HG03196 (cell line): ENCODE measurements around the gene MAPK8.
"Not testable (repeated sequence)": the region's sequence is repeated elsewhere in the genome, so short reads cannot be mapped to it uniquely, and the experiment has no call there.

Experiments used
- ATAC-seq: cut with Tn5 transposase; IDR thresholded peaks from one replicate; pipeline ENCODE4 v1.9.1; 2021; ENCODE audit not compliant: unreplicated experiment

Gene MAPK8

DNA sequence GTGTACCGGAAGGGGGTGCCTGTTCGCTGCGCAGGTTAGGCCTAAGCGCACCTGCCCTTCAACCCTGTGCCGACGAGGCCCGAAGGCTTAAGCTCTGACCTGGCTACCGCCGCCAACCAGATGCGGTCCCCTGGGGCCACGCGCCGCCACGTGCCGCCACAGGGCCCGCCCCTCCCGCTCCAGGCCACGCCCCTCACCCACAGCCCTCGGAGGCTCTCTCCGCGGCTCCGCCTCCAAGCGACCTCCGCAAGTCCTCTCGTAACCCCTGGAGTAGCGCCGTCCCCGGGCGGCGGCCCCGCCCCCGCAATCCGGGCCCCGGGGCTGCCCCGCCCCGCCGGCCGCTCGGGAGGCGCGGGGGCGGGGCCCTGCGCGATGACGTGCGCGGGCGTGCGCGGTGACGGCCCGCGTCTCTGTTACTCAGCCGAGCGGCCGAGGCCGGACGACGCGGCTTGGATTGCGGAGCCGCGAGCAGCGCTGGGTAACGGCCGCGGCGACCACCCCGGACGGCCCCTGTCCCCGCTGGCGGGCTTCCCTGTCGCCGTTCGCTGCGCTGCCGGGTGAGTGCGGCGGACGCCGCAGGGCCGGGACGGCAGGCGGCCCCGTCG is at the start of gene MAPK8:
Gene MAPK8 (plus strand): TSS at position 413 of the 605 bp plus-strand sequence. CDS start 94,984 bp downstream, outside the sequence.
- ATAC-seq: peak; percentile 86

DNA sequence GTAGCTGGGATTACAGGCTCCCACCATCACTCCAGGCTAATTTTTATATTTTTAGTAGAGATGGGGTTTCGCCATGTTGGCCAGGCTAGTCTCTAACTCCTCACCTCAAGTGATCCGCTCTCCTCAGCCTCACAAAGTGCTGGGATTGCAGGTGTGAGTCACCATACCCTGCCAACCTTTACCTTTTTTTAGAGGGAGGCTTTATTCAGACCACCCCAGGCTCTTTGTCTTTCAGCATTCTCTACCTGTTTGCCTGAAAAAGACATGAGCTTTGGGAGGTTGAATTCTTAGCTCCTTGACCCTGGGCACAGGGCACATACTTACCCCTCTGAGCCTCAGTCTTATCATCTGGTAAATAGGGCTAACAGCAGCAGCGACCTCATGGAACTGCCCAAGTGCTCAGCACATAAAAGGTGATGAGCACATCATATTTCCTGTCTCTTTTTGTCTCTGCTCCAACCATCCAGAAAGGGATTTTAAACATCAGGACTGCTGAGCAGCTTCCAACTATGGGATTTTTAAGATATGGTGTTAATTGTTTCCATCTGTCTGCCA is 49.0 kb upstream of the MAPK8 start:
- ATAC-seq: no peak

DNA sequence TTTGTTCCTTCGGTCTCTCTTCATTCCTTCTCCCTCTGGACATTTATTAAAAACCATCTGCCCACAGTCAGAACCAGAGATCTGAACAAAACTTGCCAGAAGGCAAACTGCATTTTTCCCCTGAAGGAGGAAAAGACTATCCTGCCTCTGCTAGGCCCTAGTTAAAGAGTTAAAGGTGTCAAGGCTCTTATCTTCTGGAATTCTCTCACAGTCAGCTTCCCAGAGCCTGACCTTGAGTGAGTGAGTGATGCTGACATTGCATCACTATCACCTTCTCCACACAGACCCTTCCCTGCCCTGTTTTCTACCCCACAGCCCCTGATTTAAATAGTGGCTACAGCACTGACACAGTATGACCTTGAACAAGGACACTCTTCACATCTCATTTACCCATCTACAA is 48.4 kb upstream of the MAPK8 start:
- no peak for ATAC-seq

DNA sequence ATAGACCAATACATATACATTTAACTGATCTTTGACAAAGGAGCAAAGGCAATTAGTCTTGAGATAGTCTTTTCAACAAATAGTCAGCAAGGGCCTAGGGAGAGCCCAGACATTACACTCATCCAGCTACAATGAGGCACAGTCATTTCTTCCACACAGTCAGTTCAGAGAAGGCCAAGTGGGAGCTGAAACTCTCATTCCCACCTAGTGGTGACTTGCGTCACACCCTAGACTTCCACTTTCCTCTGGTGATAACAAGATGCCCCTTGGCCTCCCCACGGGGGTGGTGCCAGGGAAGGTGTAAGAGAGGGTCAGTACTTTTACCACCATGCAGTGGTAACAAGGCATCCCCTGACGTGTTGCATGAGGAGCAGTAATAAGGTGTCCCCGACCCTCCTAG is 39.9 kb upstream of the MAPK8 start:
- no peak for ATAC-seq

DNA sequence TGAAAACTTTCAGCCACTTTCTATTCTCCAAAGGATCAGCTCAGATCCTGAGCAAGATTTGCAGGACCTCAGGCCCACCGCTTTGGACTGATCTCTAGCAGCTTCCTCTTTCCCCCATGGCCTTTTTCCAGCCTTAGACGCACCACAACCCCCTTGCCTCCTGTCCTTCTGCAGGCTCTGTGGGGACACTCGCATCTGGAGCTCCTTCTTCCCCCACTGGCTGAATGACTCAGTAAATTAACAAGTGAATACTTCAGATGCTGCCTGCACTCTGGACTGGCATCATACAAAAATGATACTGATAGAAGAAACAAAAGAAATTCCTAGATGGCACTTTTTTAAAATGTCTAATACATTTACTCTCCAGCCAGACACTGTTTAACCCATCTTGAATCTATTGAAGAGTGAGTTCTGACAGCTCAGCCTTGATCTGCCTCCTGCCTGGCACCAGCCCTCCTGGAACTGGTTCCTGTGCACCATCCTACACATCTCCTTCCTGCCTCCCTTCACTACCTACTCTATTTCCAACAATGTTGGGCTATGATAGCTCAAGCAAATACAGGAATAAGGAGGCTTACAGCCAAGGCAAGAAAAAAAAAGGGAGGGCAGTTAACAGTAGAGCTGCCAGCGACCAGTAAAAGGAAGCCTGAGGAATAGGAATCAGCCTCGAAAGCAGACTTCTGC is 35.3 kb upstream of the MAPK8 start:
- ATAC-seq: no peak

DNA sequence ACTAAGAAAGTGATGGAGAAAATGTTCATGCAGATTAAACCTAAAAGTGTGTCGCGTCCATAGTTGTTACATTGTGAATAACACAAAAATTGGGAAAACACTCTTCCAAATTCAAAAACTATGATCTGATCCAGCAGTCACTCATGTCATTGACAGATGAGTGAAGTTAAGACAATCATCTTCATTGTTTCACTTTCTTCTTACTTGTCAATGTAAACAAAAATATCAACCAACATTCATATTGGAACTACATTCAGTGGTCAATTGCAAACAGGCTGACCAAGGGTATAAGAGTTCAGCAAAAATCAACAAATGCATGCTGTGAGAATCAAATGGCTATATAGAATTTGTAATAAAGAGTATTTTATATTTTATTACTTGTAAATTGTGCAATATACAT is 33.8 kb upstream of the MAPK8 start:
- no peak for ATAC-seq

DNA sequence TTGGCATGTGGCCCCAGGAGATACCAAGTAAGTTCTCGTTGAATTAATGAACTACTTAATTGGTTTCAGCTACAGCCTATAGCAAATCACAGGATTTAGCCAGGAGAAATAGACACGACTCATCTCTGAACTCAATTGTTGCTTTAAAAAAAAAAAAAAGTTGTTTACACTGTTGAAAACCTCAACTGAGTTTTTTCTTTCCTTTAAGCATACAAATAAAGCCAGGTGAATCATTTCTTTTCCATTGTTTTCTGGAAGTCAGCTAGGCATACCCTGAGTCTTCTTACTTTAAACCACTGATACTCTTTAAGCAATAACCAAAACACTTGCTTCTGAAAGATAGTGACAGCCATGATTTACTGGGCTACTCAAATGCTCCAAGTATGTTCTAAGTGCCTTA is 32.7 kb upstream of the MAPK8 start:
- ATAC-seq: no peak

DNA sequence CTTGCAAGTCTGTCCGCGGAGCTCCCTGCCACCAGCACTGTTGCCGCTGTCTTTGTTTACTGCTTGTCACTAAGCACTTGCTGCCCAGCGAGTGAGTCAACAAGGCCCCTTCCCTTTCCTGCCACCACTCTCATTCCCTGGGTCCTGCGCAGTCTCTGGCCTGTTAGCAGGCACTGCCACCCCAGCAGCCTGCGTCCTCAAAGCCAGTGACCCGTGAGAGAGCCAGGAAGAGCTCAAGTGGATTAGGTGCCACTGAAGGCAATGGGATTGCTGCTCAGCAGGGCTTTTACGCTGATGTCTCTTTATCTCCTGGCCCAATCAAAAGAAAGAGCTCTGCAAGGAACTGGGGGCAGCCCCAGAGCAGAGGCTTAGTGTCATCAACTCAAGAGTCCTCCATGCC is 31.8 kb upstream of the MAPK8 start, which contains the start of gene FRMPD2:
Gene FRMPD2 (minus strand): TSS at position 61 of the 400 bp plus-strand sequence. CDS start 129 bp downstream, outside the sequence.
- ATAC-seq: no peak

DNA sequence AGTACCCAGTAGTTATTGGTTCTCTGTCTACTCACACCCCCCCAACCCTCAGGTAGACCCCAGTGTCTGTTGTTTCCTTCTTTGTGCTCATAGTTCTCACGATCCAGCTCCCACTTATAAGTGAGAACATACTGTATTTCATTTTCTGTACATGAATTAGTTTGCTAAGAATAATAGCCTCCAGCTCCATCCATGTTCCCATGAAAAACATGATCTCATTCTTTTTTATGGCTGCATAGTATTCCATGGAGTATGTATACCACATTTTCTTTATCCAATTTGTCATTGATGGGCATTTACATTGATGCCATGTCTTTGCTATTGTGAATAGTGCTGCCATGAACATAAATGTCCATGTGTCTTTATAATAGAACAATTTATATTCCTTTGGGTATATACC is 29.4 kb upstream of the MAPK8 start:
- ATAC-seq: no peak

DNA sequence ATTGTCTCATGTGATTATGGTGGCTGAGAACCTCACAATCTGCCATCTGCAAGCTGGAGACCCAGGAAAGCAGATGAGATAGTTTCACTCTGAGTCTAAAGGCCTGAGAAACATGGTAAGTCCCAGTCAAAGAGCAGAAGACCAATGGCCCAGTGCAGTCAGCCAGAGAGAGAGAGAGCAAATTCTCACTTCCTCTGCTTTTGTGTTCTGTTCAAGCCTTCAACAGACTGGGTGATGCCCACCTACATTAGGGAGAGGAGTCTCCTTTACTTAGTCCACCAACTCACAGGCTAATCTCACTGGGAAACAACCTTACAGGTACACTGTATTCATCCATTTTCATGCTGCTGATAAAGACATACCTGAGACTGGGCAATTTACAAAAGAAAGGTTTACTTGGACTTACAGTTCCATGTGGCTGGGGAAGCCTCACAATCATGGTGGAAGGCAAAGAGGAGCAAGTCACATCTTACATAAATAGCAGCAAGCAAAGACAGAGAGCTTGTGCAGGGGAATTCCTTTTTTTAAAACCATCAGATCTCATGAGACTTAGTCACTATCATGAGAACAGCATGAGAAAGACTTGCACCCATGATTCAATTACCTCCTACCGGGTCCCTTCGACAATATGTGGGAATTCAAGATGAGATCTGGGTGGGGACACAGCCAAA is 27.3 kb upstream of the MAPK8 start:
- ATAC-seq: peak; percentile 76

DNA sequence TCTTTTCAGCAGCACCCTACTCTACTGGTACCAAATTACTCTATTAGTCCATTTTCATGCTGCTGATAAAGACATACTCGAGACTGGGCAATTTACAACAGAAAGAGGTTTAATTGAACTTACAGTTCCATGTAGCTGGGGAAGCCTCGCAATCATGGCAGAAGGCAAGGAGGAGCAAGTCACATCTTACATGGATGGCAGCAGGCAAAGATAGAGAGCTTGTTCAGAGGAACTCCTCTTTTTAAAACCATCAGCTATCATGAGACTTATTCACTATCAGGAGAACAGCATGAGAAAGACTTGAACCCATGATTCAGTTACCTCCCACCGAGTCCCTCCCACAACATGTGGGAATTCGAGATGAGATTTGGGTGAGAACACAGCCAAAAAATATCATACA is 24.8 kb upstream of the MAPK8 start:
- not testable (repeated sequence) for ATAC-seq

DNA sequence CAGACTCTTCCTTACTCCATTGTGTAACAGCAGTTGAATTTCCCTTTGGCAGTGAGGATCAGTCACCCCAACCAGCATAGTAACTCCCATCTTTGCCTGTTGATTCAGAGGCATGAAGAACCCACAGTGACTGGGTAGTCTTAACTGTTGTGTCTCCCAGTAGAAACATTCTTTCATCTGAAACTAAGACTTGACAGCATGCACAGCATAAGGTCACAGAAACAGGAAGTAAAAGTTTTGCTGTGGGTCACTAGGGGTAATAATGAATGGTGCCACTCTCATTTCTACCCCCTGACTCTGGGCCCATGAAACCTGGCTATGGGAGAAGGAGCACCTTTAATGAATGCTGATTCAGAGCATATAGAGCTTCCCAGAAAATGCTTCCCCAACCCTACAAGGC is 23.6 kb upstream of the MAPK8 start:
- peak; percentile 60 for ATAC-seq

DNA sequence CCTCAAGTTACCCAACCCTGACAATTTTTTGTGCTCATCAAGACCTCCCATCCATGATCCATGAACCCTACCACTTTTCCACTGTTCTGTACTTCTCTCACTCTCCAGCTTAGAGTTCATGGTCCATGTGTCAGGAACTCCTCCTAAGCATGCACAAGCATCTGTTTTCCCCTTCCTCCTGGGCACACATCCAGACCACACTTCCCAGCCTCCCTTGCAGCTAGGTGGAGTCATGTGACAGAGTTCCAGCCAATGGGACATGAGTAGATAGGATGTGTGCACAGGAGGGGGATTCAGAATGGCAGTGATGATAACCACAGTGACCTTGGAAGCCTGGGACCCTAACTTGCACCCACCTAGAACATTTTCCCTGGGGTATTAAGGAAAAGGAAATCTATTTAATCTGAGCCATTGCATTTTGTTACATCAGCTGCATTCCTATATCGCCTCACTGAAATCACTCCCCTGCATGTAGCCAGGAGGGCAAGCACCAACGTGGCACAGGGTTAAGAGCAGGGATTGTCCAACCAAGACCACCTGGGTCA is 22.4 kb upstream of the MAPK8 start:
- ATAC-seq: no peak

DNA sequence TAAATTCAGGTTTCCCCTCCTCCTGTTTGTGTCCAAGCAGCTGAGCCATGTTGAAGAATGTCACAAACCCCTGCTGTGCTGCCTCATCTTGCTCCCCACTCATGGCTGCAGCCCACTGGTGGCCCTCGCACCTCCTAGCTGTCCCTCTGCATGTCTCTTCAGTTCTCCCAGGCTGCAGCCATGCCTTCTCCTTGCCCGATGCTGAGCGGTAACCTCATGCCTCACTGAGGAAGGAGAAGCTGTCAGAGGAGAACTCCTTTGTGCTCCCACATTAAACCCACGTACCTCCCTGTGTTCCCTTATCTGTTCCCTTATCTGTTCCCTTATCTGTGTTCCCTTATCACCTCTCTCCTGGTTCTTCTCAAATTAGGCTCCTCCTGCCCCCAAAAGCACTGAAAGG is 21.7 kb upstream of the MAPK8 start:
- ATAC-seq: no peak

DNA sequence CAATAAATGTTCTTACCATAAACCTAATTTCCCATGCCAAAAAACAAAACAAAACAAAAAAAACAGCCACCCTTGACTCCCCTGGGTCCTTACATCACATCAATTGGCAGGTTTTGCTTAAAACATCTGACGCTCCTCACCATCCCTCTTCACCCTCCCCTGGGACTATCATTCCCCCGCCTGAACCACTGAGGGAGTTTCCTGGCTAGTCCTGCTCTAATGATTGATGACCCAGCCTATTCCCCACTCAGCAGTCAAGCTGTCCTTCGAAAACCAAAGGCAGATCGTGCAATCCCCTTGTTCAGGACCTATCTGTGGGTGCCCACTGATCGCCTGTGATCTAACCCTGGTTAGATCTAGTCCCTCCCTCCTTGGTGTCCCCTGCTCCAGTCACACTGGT is 20.8 kb upstream of the MAPK8 start:
- ATAC-seq: peak; percentile 39

DNA sequence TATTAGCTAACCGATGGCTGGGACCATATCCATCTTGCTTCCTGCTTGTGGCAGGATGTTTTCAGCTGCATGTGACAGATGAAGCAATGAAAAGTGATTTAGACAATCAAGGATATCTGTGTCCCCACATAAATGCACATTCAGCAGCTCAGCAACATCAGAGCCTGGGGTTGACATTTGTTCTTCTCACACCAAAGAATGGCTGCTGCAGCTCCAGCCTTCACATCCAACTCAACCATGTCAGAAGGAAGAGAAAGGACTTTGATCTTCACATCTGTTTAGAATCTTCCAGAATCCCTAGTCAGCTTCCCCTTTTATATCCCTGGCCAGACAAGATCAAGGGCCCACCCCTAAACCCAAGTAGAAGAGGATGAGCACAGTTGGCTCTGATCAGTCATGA is 20.1 kb upstream of the MAPK8 start:
- no peak for ATAC-seq

DNA sequence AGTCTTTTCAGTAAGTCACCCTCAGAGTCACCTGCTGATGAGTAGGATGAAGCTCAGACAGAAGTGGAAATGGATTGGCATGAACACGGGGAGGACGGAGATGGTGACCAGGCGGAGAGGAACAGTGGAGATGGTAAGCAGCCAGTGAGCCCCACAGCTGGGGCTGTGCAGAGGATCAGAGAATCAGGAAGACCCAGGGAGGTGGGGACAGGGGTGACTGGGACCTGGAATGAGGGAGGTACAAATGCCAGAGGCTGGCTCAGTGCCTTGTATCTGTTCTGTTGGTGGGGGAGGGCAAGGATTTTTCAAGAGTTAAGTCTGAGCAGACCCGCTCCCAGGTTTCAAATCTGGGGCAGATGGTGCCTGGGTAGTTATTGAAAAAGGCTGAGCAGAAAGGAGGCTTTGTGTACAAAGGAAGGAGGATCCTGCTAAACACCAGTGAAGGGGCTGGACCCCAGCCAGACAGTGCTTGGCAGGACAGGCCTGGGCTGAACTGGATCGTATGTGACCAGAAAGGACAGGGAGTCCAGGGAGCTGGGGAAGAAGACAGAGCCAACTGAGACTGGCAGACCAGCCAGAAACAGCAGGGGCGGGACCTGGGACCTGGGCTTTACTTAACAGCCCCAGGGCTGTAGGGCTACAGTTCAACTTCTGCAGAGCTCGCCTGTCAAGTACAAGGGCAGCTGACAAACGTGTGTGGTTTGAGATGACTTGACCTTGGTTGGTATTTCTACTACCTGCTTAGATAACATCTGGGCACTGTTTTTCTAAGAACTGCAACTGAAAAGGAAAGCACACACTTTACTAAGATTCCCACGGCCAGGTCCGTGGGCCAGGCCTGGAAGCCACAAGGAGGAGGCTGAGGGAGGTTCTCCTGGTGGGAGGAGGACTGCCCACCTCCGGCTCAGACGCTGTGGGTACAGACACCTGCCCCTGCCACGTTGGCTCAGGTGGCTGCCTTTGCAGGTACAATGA is 18.8 kb upstream of the MAPK8 start:
- ATAC-seq: peak; percentile 43

DNA sequence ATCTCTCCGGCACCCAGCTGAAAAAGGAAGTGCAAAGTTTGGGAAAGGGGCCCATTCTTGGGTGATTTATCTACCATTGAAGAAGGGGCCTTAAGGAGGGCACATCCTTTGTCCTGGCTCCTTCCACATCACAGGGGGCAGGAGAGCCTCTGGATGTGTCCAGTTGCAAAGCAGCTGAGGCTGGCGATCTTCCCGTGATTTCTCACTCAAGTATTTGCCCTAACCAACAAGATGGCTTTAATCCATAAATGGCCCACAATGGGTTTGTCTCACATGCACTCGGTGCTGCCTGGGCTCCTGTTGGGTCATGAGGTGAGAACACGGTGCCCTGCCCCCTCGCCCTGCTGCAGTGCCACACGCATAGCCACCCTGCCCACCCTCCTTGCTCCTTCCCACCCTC is 17.8 kb upstream of the MAPK8 start:
- no peak for ATAC-seq

DNA sequence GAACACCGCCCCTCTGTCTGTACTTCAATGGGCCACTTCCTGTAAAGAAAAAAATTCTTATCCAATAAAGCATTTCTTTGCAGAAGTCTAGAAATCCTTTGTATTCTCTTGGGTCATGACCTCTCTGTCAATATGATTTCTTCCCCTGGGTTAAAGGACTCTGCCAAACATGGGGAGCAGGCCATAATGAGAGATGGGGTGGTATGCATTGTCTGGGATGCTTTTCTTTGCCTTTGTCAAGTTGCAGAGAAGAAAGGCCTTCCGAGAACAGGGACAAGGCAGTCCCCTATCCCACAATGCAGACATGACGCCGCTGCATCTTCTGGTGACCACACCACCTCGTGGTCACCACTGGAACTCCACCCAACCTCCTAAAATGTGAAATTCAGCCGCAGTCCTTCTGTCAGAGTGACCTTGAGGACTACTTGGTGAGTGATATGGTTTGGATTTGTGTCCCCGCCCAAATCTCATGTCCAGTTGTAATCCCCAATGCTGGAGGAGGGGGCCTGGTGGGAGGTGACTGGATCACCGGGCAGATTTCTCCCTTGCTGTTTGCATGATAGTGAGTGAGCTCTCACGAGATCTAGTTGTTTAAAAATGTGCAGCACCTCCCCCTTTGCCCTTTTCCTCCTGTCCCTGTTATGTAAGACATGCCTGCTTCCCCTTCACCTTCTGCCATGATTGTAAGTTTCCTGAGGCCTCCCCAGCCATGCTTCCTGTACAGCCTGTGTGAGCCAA is 16.8 kb upstream of the MAPK8 start:
- no peak for ATAC-seq

DNA sequence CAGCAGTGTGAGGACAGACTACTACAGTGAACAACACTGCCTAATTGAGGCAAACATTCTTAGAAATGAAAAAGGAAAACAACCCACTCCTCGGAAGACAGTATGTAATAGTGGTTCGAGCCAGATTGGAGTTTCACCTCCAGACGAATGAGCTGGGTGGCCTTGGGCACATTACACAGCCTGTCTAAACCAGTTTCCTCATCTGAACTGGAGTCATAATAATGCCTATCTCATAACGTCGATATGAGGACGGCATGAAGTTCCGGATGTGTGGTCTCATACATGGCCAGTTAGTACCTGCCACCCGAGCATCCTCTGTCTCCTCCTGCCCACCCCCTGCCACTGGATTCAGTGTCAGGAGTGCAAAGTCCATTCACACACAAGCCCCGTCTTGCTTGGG is 16.2 kb upstream of the MAPK8 start:
- ATAC-seq: no peak
